GM12875 (cell line): Measurements from ENCODE around the gene FOXD4L3.
"Not testable (repeated sequence)": the region's sequence is repeated elsewhere in the genome, so short reads cannot be mapped to it uniquely, and the experiment has no call there.

Source experiments
- H3K4me3 ChIP-seq: one replicate; pipeline ENCODE4 v1.5.1; 2011; ENCODE audit warnings: low read depth, low read length, control low read depth

The FOXD4L3 gene

GRCh38 chr9:68343992-68344391 lies 41.3 kb downstream of the FOXD4L3 start:
- not testable (repeated sequence) for H3K4me3 ChIP-seq

GRCh38 chr9:68351689-68352088 lies 49.0 kb downstream of the FOXD4L3 start:
- H3K4me3 ChIP-seq, result not testable (repeated sequence)
